ENCODE results near the gene WRNIP1. TPM values are rescaled to one million over a fixed set of nuclear protein-coding genes. Genes with fewer than 3 reads are reported as not detected.

WRNIP1 gene
- total and polyA plus RNA-seq, 2 of the 4 experiments (the other 2 are of a cell fraction) = 43.7 to 47.1 TPM

- Histone ChIP-seq H4K8ac (ENCODE audit: low read depth in 2 of 2, low read length in 2 of 2) (no peak overlapping the region), H2BK15ac (ENCODE audit: low read depth, low read length) (no peak overlapping the region), H3K9me3 (ENCODE audit: control insufficient read depth, insufficient read depth, low read length) (no peaks in the 10 kb centered on the region), H3K27ac (ENCODE audit: insufficient read depth, low read length) (no peak overlapping the region), H3K27me3 (ENCODE audit: control insufficient read depth, insufficient read depth, low read length) (no peaks in the 10 kb centered on the region), H3K79me1 (ENCODE audit: low read depth in 1 of 2, low read length in 2 of 2) (peaks cover 6 to 17% of the 10 kb centered on the region in 2 experiments; a peak in 2 of 4 replicates), H2AFZ (replicated peaks; ENCODE audit: low read length, poor library complexity) (no peak overlapping the region), H3K4me1 (ENCODE audit: control insufficient read depth, insufficient read depth, low read length) (peaks cover 2% of the 10 kb centered on the region; the same call in 1 of the 2 replicates), H3K23ac (ENCODE audit: low read depth, low read length) (no peak overlapping the region), H3K4me2 (ENCODE audit: low read depth, low read length) (no peak overlapping the region), H2BK20ac (ENCODE audit: low read depth, low read length) (no peak overlapping the region), H3K4me3 (ENCODE audit: insufficient read depth, low read depth, low read length) (no peak overlapping the region), H2BK120ac (ENCODE audit: low read depth, low read length) (no peak overlapping the region), H2BK5ac (ENCODE audit: low read depth, low read length, poor library complexity, severe bottlenecking) (no peak overlapping the region), H2AK9ac (replicated peaks; ENCODE audit: low read depth, low read length, poor library complexity) (no peak overlapping the region), H4K5ac (ENCODE audit: low read depth, low read length) (no peak overlapping the region), H3K56ac (ENCODE audit: extremely low read depth, insufficient read depth, low read length) (no peak overlapping the region), H3K4ac (ENCODE audit: low read depth, low read length) (no peak overlapping the region), H3K14ac (replicated peaks; ENCODE audit: low read depth, low read length) (no peak overlapping the region), H2AK5ac (ENCODE audit: low read depth, low read length) (no peak overlapping the region), H4K20me1 (ENCODE audit: insufficient read depth, low read length) (no peaks in the 10 kb centered on the region), H4K91ac (ENCODE audit: insufficient read depth, low read depth, low read length) (no peak overlapping the region), H3K18ac (ENCODE audit: low read depth, low read length) (no peak overlapping the region), H3K9me1 (ENCODE audit: insufficient read depth, low read length) (peaks cover 22% of the 10 kb centered on the region), H3K9ac (ENCODE audit: low read depth, low read length) (no peak overlapping the region), H3K36me3 (ENCODE audit: control insufficient read depth, insufficient read depth, low read length) (no peaks in the 10 kb centered on the region)
- intact Hi-C loops (cut with micrococcal nuclease) = no loop called here
- ChIA-PET POLR2A (ENCODE audit: unreplicated experiment) (no interaction called here), CTCF (no interaction called here)
- DNase-seq = no peak
- in situ Hi-C loops (cut with MboI; ENCODE audit: low sequenced_read_pairs) = no loop called here
- no TSS peak for BruUV-seq (replicated peaks)
- TF ChIP-seq CEBPB (IDR thresholded peaks at IDR 0.05; ENCODE audit: low read depth, low read length) (no peak), USF2 (IDR thresholded peaks at IDR 0.05; ENCODE audit: low read depth, low read length) (no peak), RFX5 (IDR thresholded peaks at IDR 0.05; ENCODE audit: low read depth, low read length) (no peak), CTCF (conservative IDR thresholded peaks at IDR 0.05; ENCODE audit: low read depth, low read length) (no peak), CHD1 (IDR thresholded peaks at IDR 0.05; ENCODE audit: low read depth, low read length) (no peak), NFE2L2 (IDR thresholded peaks at IDR 0.05; ENCODE audit: low read depth, low read length) (no peak), RAD21 (IDR thresholded peaks at IDR 0.05; ENCODE audit: low read length) (no peak), RCOR1 (IDR thresholded peaks at IDR 0.05; ENCODE audit: insufficient replicate concordance, low read length) (no peak), MXI1 (IDR thresholded peaks at IDR 0.05; ENCODE audit: borderline replicate concordance, low read depth, low read length) (no peak), ELK1 (IDR thresholded peaks at IDR 0.05; ENCODE audit: borderline replicate concordance, low read depth, low read length) (no peak), MAZ (IDR thresholded peaks at IDR 0.05; ENCODE audit: borderline replicate concordance, low read depth, low read length) (no peak), MAFK (IDR thresholded peaks at IDR 0.05; ENCODE audit: low read depth, low read length) (no peak), FOS (IDR thresholded peaks at IDR 0.05; ENCODE audit: low read depth, low read length) (no peak), BHLHE40 (IDR thresholded peaks at IDR 0.05; ENCODE audit: low read depth, low read length) (no peak), POLR2A (IDR thresholded peaks at IDR 0.05; ENCODE audit: low read depth, low read length) (no peak), SMC3 (IDR thresholded peaks at IDR 0.05; ENCODE audit: low read depth, low read length) (no peak)
- WGBS, 2 experiments (ENCODE audit: extremely low coverage in 2 of 2, insufficient read length in 1 of 2) = 96% methylated on average over 4 of the region's 7 CpGs; no CpG with 5 or more reads in 1 of the 2 experiments
- dilution Hi-C loops (cut with HindIII; ENCODE audit: low sequenced_read_pairs, unreplicated experiment) = no loop called here
- ATAC-seq (ENCODE audit: low read depth) = no peak
These were observed 38.7 kb downstream of the WRNIP1 start for GRCh38 chr6:2803731-2804429.

All from IMR-90 (cell line).